Activated T-cell treated with anti-CD3 and anti-CD28 coated beads, Interleukin-2, amount 50 U/mL, for 4 hours (primary cell): ENCODE measurements around the gene LRRC61. TPM values are rescaled to one million over a fixed set of nuclear protein-coding genes. Genes with fewer than 3 reads are reported as not detected.

Source experiments
- ATAC-seq, 2 donors: fragments of 200-7000 bp; cut with Tn5 transposase; one replicate each; pipeline ENCODE4 v1.10.0; 2021
- DNase-seq: peaks from one replicate; pipeline ENCODE4 v3.0.0-alpha.2; 2020
- H3K27me3 Mint-ChIP-seq: one replicate; pipeline ENCODE4 v1.8.0; 2021; ENCODE audit warnings: low read depth, mixed read lengths
- H3K36me3 Mint-ChIP-seq: one replicate; pipeline ENCODE4 v1.8.0; 2022; ENCODE audit warnings: mixed read lengths; ENCODE audit not compliant: insufficient read depth
- H3K4me1 Mint-ChIP-seq: one replicate; pipeline ENCODE4 v1.8.0; 2021; ENCODE audit warnings: low read depth, mixed read lengths
- H3K4me3 Mint-ChIP-seq: one replicate; pipeline ENCODE4 v1.8.0; 2021; ENCODE audit warnings: mild to moderate bottlenecking, moderate library complexity, mixed read lengths
- H3K9me3 Mint-ChIP-seq: one replicate; pipeline ENCODE4 v1.8.0; 2021; ENCODE audit warnings: mixed read lengths
- total RNA-seq, 3 donors: library from RNA; stranded (reverse); gene quantifications; one replicate each; pipeline ENCODE4 v1.2.1, GENCODE V29; 2021

LRRC61 gene
- total RNA-seq, 3 donors from 2014 or later = 24.5 to 29.4 (median 26.1) TPM

DNA sequence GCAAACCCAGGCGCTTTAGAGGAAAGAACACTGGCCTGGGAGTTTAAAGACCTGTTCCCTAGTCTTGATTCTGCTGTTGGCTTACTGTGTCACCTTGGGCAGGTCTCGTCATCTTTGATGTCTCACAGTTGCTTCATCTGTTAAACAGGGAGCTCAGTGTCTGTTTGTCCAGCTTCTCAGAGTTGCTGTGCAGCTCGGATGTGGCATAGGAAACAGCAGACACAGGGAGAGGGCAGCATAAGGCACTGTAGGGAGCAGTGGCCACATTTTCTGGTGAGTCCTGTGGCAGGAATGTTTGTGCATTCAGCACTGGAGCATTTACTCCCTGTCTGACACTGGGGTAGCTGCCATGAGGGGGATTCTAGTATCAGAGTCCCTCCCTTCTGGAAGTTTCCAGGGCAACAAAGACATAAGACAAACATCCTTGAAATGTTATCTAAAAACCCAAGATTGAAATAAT lies 47.5 kb downstream of the LRRC61 start:
- H3K27me3 Mint-ChIP-seq = no peaks in the 10 kb centered on the region
- DNase-seq = no peak
- H3K4me1 Mint-ChIP-seq = peaks cover 42% of the 10 kb centered on the region

DNA sequence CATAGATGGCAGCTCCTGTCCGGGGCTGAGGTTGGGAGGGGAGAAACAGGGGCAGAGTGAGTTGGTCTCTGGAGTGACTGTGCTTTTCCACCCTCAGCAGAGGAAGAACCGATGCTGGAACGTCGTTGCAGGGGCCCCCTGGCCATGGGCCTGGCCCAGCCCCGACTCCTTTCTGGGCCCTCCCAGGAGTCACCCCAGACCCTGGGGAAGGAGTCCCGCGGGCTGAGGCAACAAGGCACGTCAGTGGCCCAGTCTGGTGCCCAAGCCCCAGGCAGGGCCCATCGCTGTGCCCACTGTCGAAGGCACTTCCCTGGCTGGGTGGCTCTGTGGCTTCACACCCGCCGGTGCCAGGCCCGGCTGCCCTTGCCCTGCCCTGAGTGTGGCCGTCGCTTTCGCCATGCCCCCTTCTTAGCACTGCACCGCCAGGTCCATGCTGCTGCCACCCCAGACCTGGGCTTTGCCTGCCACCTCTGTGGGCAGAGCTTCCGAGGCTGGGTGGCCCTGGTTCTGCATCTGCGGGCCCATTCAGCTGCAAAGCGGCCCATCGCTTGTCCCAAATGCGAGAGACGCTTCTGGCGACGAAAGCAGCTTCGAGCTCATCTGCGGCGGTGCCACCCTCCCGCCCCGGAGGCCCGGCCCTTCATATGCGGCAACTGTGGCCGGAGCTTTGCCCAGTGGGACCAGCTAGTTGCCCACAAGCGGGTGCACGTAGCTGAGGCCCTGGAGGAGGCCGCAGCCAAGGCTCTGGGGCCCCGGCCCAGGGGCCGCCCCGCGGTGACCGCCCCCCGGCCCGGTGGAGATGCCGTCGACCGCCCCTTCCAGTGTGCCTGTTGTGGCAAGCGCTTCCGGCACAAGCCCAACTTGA lies 48.2 kb downstream of the LRRC61 start:
- Mint-ChIP-seq H3K4me3 (no peak overlapping the region), H3K4me1 (peaks cover 42% of the 10 kb centered on the region), H3K27me3 (no peaks in the 10 kb centered on the region), H3K9me3 (no peaks in the 10 kb centered on the region), H3K36me3 (peaks cover 8% of the 10 kb centered on the region)
- ATAC-seq = no peak
- DNase-seq = no peak

More for the DNA sequence above, 47.5 kb downstream of the LRRC61 start:
- peaks cover 8% of the 10 kb centered on the region for H3K36me3 Mint-ChIP-seq
- peak overlapping the region; percentile 96 for H3K4me3 Mint-ChIP-seq
- no peaks in the 10 kb centered on the region for H3K9me3 Mint-ChIP-seq
- no peak for ATAC-seq

DNA sequence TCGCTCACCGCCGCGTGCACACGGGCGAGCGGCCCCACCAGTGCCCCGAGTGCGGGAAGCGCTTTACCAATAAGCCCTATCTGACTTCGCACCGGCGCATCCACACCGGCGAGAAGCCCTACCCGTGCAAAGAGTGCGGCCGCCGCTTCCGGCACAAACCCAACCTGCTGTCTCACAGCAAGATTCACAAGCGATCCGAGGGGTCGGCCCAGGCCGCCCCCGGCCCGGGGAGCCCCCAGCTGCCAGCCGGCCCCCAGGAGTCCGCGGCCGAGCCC lies 48.8 kb downstream of the LRRC61 start:
- Mint-ChIP-seq H3K9me3 (no peaks in the 10 kb centered on the region), H3K27me3 (no peaks in the 10 kb centered on the region), H3K4me1 (peaks cover 46% of the 10 kb centered on the region), H3K4me3 (no peak overlapping the region), H3K36me3 (peaks cover 8% of the 10 kb centered on the region)
- ATAC-seq (no peak), DNase-seq (no peak)

GRCh38 chr7:150372271-150373048 lies 49.3 kb downstream of the LRRC61 start:
- Mint-ChIP-seq H3K4me1 (peaks cover 47% of the 10 kb centered on the region), H3K36me3 (peaks cover 8% of the 10 kb centered on the region), H3K27me3 (no peaks in the 10 kb centered on the region), H3K9me3 (no peaks in the 10 kb centered on the region), H3K4me3 (no peak overlapping the region)
- ATAC-seq = no peak
- no peak for DNase-seq

DNA sequence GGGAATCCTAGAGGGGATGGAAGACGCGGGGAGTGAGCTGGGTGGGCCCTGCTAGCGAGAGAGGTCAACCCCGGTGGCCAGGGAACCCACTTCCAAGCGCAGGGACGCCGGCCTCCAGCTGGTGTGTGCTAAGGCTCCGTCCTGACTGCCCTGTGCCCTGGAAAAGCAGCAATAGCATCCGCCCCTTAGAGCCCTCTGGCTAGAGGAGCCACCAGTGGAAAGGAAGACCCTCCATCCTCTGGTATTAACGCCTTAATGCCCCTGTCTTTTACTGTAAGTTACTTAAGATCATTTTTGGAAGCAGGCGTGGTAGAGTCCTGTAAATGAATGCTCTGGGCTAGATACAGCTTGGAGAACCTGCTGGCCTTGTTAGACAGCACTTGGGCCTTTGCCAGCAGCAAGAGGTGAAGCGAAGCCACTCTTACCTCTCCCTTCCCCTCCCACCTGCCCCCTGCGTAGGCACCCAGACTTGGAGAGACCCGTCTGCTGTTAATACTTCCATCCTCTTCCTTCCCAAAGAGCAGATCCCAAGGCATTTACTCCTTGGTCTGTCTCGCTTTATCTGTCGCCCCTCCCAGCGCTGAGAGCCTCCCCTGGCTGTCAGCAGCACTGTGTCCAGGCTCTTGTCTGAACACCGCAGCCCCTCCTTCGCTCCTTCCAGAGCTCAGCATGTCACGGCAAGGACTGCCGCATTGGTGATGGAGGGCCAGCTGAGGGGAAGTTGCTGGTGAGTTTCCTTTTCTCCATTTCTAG lies 50.1 kb downstream of the LRRC61 start:
- ATAC-seq (no peak), DNase-seq (no peak)
- Mint-ChIP-seq H3K9me3 (no peaks in the 10 kb centered on the region), H3K36me3 (peaks cover 8% of the 10 kb centered on the region), H3K4me1 (peaks cover 49% of the 10 kb centered on the region), H3K27me3 (no peaks in the 10 kb centered on the region), H3K4me3 (no peak overlapping the region)

DNA sequence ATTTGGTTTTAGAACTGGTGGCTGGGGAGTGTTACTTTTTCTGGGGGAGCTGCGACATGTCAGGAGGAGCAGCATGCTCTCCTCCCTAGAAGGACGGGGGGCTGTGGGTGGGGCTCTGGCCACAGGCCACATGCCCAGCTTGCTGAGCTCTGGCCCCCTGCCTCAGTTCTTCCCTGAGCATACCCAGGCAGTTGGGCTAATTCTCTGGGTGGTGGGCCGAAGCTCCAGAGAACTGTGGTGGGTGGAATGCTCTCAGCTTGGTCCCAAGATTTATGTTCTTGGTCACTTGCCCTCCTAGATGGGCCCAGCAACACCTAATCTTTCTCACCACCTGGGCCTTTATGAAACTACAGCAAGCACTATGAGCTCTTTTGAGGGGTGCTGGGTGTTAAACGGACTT lies 50.9 kb downstream of the LRRC61 start:
- ATAC-seq (no peak), DNase-seq (no peak)
- H3K4me3 Mint-ChIP-seq = no peak overlapping the region
- H3K9me3 Mint-ChIP-seq = no peaks in the 10 kb centered on the region
- no peaks in the 10 kb centered on the region for H3K27me3 Mint-ChIP-seq
- H3K4me1 Mint-ChIP-seq = peaks cover 50% of the 10 kb centered on the region
- peaks cover 8% of the 10 kb centered on the region for H3K36me3 Mint-ChIP-seq

- peaks cover 50% of the 10 kb centered on the region for H3K4me1 Mint-ChIP-seq
- H3K27me3 Mint-ChIP-seq = no peaks in the 10 kb centered on the region
- H3K9me3 Mint-ChIP-seq = no peaks in the 10 kb centered on the region
- ATAC-seq (no peak), DNase-seq (no peak)
- no peak overlapping the region for H3K4me3 Mint-ChIP-seq
- peaks cover 8% of the 10 kb centered on the region for H3K36me3 Mint-ChIP-seq
Observed at GRCh38 chr7:150374472-150374871, 51.3 kb downstream of the LRRC61 start.

GRCh38 chr7:150375662-150376521 lies 52.7 kb downstream of the LRRC61 start:
- H3K36me3 Mint-ChIP-seq = peaks cover 8% of the 10 kb centered on the region
- H3K9me3 Mint-ChIP-seq = no peaks in the 10 kb centered on the region
- peaks cover 48% of the 10 kb centered on the region for H3K4me1 Mint-ChIP-seq
- H3K4me3 Mint-ChIP-seq = peak overlapping the region; percentile 63
- H3K27me3 Mint-ChIP-seq = no peaks in the 10 kb centered on the region
- peak; percentile 32 to 36 for ATAC-seq
- DNase-seq = peak; percentile 40

- H3K27me3 Mint-ChIP-seq = no peaks in the 10 kb centered on the region
- no peaks in the 10 kb centered on the region for H3K9me3 Mint-ChIP-seq
- DNase-seq (no peak), ATAC-seq (no peak)
- H3K36me3 Mint-ChIP-seq = peaks cover 8% of the 10 kb centered on the region
- peaks cover 48% of the 10 kb centered on the region for H3K4me1 Mint-ChIP-seq
- peak overlapping the region; percentile 63 for H3K4me3 Mint-ChIP-seq
Observed at GRCh38 chr7:150376560-150376959, 53.4 kb downstream of the LRRC61 start.

- peaks cover 48% of the 10 kb centered on the region for H3K4me1 Mint-ChIP-seq
- no peaks in the 10 kb centered on the region for H3K27me3 Mint-ChIP-seq
- H3K9me3 Mint-ChIP-seq = no peaks in the 10 kb centered on the region
- ATAC-seq (no peak), DNase-seq (no peak)
- peaks cover 8% of the 10 kb centered on the region for H3K36me3 Mint-ChIP-seq
- H3K4me3 Mint-ChIP-seq = no peak overlapping the region
Observed at GRCh38 chr7:150377196-150377595, 54.0 kb downstream of the LRRC61 start.

DNA sequence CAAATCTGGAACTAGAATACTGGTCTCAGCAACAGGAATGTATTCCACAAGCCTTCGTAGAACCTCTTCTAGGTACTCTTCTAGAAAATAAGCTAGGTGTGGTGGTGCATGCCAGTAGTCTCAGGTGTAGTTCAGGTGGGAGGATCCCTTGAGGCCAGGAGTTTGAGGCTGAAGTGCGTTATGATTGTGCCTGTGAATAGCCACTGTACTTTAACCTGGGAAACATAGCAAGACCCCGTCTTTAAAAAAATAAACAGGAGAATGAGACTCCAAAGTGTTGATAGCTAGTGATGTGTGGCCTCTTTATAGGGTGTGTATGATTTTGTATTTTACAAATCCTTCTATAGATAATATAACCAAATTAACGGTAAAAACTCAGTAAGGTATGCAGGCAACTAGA lies 54.5 kb downstream of the LRRC61 start:
- ATAC-seq (no peak), DNase-seq (no peak)
- peak overlapping the region; percentile 79 for H3K4me3 Mint-ChIP-seq
- peaks cover 5% of the 10 kb centered on the region for H3K36me3 Mint-ChIP-seq
- H3K4me1 Mint-ChIP-seq = peaks cover 48% of the 10 kb centered on the region
- H3K27me3 Mint-ChIP-seq = no peaks in the 10 kb centered on the region
- no peaks in the 10 kb centered on the region for H3K9me3 Mint-ChIP-seq

- Mint-ChIP-seq H3K36me3 (peaks cover 5% of the 10 kb centered on the region), H3K27me3 (no peaks in the 10 kb centered on the region), H3K4me3 (peak overlapping the region; percentile 79), H3K9me3 (no peaks in the 10 kb centered on the region), H3K4me1 (peaks cover 50% of the 10 kb centered on the region)
- no peak for ATAC-seq
- no peak for DNase-seq
Observed at GRCh38 chr7:150378115-150378852, 55.1 kb downstream of the LRRC61 start.

DNA sequence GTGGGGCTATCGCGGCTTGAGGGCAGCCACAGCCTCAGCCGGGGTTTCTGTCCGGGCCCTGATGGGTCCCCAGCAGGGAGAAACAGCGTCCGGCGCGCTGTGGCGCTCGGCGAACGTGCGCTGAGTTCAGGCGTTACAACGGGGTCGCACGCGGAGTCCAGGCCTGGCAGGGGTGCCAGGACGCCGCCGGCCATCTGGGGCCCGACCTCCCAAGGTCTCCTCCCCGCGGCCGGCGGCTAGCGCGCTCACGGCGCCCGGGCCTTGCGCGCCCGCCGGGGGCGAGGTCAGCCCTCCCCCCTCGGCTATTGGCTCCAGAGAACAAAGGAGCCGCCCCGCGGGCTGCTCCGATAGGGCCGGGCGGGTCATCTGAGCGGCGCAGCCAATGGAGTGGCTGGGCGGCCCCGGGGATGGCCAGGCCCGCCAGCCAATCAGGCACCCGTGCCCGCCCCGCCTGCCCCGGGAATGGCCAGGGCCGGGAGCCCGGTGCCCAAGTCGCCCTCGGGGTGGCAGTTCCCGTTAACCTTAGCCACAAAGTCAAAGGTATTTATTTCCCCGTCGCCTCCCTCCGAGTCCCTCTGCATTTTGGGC lies 55.8 kb downstream of the LRRC61 start, which contains the start of gene ZNF775:
Gene ZNF775, plus strand, starts transcription at position 478 of the 588 bp plus-strand sequence. CDS start 9,141 bp downstream, outside the sequence.
- Mint-ChIP-seq H3K9me3 (no peaks in the 10 kb centered on the region), H3K4me3 (peak within 1 kb of the TSS; percentile 89), H3K36me3 (peaks cover under 1% of the 10 kb centered on the region), H3K4me1 (peaks cover 45% of the 10 kb centered on the region), H3K27me3 (no peaks in the 10 kb centered on the region)
- peak; percentile 87 for DNase-seq
- peak; percentile 97 for ATAC-seq
